ENCODE data around the gene RNF144B.

RNF144B gene

DNA sequence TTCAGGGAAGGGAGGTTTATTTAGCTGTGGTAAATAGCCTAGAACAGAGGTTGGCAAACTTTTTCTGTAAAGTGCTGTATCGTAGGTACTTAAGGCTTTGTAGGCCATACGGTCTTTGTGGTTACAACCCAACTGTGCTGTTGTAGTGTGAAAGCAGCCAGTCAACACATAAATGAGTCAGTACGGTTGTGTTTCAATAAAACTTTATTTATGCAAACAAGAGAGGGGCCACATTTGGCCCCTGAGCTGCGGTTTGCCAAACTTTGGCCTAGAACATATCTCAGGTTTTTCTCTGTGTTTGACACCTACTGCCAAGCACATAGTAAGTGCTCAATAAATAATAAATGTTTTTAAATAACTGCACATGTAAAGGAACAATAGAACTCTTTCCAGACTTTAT, 102.2 kb downstream of the RNF144B start:
- DNase-seq = no peak

DNA sequence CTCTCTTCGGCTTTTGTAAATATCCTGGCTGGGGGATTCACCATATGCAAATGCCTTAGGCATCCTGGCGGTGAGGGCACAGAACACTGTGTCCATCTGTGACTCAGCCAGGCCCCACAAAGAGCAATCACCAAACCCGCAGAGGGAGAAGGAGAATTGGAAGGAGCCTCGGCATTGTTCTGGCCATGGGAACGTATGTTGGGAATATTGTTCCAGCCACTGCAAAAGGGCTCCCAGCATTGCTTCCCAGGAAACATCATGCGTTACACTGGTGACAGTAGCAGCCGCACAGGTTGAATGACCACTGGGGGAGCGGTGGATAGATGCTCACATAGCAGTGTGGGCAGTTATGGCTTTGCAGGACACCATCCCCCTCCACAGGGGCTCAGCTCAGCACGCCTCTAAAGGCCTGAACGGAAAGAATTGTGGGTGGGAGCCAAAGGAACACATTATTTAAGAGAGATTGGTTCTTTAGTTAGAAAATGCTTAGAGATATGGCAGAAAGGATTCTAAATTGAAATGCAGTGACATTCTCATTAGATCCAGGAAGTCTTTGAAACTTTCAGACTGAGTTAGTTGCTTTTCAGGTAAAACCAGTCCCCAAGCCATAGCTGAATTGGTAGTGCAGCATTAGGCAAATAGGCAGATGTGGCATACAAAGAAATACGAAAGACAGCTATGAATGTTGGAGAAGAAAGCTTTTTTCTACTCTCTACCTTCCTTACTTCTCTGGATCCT, 104.3 kb downstream of the RNF144B start:
- DNase-seq = no peak

DNA sequence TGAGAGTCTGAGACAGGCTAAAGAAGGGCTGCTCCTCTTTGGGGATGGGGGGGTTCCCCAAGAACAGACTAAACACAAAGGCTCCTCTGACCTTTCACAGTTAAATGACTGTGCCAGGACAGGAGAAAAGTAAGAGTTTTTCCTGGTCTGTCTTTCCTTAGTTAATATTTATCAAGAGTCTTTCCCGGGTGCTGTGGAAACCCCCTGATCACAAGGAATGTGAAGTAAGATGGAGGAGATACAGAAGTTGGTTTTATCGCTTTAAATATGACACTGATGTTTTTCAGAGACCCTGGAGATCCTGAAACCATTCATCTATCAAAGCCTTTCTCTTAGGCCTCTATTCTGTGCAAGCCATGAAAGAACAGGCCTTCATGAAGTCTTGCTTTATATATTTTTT, 105.8 kb downstream of the RNF144B start:
- DNase-seq = no peak

DNA sequence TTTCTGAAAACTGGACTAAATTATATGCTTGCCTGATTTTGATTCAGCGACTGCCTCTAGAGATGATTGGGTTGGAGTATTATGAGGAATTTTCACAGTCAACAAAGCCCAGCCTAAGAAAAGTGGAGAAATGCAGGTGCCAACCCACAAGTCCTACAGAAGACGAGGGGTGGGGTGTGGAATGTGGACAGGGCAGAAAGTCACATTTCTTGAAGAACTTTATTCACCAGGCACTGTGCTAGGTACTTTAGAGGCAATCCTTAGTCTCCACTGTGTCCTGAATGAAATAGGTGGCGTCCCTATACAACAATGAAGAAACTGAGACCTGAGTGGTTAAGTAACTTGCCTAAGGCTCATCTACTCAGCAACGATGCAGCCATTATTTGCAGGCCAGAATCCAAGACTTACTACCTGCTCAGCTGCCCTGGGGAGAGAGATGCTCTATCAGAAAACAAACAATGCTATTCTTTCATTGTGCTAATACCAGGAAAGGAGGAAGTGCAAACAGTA, 106.3 kb downstream of the RNF144B start:
- no peak for DNase-seq

DNA sequence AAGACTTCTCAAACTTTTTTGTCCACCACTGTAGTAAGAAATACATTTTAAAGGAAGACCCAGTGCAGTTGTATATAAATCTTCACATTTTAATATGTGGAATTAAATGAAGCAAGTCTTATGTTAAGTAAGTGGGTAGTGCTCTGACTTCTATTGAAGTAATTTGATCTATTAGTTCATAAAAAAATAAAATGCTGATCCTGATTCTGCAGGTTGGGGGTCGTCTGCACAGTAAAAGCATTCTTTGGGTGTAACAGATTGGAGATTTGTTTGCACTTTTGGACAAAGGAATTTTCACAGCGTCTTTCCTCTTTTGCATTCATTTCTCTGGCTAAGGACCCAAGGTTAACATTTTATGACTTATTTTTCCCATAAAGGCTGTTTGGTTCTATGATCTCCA, 106.8 kb downstream of the RNF144B start:
- DNase-seq = no peak

DNA sequence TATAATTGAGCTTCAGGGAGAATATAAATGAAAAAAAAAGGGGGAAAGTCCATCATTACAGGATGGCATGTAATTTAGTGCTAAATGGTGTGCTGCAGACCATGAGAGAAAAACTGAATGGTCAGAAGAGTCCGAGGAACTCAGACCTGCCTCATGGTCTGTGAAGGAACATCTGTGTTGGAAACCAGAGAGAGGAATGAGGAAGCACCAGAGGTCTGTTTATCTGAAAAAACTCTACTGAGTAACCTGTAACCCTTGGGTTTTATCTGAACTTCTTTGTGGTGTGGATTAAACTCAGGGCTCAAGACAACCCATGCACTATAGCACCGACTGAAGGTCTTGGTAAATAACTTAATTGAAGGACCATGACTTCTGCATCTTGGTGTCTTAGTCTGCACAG, 108.1 kb downstream of the RNF144B start:
- no peak for DNase-seq

DNA sequence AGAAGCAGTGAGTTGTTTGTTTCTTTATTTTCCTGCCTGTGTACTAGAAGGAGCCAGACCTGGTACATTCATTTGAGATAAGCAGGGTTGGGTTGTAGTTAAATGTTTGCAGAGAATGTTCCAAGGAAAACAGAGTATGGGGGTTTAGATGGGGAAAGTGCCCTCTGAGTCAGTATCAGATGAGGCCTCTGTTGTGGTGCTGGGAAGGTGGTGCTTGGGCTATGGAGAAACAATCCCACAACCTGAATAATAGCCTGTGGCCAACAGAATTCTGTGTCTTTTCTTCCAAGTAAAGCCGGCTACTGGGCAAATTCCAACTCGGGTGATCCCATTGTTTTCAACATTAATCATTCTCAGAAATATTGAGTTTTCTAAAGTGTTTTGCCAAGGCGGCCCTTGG, 109.3 kb downstream of the RNF144B start:
- no peak for DNase-seq

DNA sequence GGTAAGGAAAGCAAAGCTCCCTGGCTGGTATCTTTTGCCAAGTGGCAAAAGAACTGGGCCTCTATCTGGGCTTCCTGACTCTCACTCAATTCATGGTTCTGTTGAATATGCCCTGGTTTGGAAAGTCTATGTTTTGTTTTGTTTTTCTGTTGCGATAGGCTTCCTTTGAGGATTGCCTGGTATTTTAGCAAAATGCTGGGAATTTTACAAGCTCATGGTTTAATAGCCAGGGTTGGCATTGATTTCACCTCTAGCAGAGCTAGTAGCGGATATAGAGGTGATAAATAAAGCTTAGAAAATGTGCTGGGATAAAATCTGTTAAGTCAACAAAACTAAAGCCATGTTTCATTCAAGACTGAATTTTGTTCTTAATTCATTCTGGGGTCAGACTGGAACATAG, 109.9 kb downstream of the RNF144B start:
- DNase-seq = no peak

DNA sequence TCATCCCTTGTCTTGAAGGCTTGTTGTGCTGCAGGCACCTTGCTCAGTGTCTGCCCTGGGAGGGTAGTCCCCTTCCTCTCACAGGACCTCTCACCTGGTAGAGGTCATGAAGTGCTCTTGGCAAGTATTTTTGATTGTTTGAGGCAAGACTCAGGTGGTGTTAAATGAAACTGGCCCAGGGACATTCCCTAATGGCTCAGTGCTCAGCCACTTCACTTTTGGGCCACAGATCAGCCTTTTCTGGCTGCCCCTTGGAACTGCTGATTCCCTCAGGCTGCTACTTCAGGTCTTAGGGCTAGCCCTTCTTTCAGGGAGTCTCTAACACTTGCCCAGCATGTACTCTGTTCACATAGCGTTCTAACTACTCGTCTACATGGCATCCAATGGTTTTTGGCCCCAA, 111.3 kb downstream of the RNF144B start:
- DNase-seq = no peak

DNA sequence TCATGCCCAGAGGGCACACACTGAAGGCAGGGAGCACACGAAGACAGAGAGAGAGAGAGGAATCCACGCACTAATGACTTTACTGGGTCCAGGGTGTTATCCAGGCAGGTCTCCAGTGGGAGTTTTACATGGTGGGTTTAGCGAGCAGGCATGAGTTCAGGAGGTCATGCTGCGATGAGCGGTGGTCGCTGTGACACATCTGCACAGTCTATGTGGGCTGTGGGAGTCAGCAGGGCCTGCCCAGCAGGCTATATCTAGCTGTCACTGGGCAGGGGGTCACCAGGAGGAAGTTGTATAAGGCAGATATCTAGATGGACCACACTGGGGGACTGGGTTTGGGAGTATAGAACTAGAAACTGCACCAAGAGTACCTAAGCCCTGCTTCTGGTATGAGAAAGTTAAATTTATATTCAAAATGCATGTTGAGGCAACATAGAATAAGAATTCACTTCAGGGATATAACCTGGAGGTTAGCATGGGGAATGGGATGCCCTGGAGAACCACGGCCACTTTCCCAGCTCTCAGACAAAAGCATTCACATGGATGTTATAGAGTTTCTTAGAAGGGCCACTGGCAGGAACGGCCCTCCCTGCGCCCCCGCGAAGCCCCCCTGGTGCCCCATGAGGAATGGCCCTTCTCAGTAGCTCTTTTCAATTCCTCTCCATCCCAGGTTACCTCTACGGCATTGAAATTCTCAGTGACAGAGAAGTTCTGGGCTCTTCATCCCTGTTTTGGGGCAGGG, 113.9 kb downstream of the RNF144B start:
- no peak for DNase-seq

DNA sequence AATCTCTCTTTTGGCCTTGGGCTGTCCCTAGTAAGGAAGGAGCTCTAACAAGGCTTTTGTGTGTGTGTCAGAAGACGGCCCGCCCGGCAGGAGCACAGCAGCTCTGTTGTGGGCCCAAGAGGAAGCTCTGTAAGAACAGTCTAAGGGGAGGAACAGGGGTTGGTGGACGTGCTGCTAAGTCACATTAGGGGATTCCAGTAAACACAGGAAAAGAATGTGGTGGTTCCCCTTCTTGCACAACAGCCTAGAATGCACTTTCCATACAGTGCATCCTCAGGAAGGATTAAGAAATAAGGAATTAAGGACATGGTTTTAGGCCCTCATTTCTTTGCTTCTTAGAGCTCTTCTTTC, 114.5 kb downstream of the RNF144B start:
- no peak for DNase-seq

DNA sequence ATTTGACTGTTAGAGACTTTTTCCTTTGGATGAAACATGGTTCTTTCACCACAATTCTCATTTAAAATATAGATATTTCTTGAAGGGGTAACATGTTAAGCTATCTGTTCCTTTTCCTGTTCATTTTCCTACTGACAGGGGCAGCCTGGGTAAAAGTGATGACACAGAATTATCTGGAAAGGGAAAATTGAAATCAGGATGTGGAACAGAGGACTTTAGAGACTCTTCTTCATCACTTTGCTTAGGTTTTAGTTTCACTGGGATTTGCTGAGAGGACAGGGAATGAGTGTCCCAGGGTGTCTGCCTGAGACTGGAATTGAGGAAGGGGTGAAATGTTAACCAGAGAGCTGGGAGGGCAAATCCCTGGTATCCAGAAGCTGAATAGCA, 116.0 kb downstream of the RNF144B start:
- no peak for DNase-seq

DNA sequence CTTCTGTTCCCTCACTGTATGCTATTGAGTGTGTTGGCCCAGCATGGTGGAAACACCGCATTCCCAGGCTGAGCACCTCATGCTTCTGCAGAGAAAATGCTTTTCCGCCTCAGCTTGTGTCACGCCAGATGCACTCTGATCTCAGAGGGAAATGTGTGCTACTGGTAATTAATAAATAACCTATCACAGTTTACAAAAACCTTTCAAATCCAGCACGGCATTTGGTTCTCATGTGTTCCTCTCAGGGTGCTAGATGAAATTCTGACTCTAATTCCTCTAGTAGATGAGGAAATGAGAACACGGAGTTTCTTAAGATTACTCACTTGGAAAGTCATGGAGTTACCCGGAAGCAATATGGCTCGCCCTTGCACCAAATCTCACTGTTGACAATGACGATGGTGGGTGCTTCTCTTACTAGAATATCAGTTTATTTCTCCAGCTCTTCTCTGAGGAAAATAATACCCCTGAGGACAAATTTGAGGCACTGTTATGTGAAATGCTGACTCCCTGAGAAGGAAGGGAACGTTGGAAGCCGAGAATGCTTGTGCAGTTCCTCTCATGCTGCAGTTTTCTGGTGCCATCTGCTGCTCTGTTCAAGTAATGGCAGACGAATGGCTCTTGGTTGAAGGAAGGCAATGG, 116.6 kb downstream of the RNF144B start:
- peak in 2 of 5 donors; percentile 13 to 15 for DNase-seq

DNA sequence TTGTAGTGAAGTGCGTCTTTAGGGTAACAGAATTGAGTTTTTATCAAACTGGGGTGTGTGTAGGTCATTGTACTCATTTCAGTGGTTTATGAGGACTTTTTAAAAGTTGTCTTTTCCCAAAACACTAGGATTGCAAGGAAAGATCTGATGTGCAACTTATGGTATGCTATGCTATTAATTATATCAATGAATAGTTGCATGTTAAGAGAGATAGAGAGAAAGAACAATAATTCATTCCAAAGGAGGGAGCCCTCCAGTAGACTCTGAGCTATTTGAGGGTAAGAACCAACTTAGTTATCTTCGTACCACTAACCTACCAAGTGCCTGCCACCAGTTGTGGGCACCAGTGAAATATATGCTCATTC, 117.1 kb downstream of the RNF144B start:
- DNase-seq = no peak

DNA sequence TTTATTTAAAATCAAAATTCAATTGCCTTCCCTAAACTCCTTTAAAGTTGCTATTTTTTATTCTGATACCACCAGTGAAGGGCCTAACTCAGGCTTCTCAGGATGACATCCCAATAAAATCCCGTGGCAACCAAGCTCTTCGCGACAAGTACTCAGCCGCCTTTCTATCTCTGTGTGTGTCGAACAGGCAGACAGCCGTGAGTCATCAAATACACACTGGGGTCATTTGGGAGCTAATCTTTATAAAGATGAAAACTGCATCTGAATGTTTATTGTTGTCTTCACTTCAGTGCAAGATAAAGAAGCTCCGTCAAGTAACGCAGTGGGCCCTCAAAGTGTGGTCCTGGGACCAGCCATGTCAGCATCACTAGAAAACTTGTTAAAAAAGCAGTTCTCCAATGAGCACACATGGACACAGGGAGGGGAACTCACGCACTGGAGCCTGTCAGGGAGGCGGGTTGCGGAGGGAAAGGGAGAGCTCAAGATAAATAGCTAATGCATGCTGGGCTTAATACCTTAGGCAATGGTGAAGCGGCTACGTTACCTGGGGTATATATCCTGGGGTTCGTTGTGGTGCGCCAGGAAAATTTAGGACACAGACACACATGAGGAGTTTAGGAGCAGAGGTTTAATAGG, 119.3 kb downstream of the RNF144B start:
- DNase-seq = no peak

DNA sequence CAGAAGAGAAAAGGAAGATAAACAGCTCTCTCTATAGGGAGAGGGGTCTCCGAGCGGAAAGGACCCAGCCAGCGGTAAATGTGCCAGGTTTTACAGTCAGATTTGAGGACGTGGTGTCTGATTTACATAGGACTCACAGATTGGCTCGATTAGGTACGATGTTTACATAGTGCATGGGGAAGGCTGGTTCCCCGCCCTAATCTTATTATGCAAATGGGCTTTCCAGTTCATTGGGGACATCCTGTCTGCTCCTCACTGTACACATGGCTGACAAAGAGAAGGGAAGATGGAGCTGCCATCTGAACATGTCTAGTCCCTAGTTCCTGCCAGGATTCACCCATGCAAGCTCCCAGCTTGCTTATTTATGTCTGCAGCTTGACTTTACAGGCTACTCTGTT, 119.9 kb downstream of the RNF144B start:
- DNase-seq = no peak

DNA sequence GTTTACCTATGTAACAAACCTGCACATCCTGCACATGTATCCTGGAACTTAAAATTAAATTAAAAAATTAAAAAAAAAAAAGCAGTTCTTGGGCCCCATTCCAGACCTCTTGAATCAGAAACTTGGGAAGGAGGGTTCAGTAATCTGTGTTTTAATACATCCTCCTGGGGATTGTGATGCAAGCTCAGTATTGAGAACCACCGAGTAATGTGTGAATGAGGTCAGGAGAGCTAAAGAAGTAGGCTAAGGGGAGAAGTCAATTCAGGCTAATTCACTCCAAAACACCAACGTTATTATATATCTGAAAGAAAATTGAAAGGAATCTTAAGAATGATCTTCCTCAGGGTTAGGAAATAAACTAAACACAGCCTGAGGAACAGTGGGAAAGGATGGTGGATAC, 120.4 kb downstream of the RNF144B start:
- no peak for DNase-seq

DNA sequence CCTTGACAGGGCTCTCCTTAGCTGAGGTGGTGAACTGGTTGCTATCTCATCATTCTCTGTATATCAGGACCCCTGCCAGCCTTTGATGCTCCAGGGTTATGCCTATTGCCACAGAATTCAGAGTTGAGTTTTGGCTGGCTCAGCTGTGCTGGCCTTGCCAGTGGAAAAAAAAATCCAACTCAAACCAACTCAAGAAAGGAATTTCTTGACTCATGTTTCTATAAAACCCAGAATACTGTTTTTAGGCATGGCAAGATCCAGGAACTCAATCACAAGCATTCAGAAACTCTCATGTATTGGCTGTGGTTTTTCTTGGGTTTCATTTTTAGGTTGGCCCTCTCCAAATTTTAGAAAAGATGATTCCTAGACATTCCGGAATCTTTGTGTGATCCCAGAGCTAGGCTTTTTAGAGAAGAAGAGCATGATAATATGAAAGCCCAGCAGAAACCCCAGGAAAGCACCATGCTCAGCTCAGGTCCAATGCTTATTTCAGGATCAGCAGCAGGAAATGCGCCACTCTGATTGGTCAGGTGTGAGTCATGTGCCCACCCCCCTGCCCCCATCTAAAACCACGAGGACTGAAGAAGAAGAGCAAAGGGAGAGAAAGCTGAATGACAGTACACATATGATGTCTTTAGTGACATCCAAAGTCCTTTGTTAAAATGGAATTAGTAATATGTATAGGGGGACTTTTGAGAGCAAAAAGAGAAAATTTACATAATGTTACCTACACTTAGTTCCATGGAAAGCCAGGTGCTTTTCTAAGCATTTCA, 122.9 kb downstream of the RNF144B start:
- no peak for DNase-seq

DNA sequence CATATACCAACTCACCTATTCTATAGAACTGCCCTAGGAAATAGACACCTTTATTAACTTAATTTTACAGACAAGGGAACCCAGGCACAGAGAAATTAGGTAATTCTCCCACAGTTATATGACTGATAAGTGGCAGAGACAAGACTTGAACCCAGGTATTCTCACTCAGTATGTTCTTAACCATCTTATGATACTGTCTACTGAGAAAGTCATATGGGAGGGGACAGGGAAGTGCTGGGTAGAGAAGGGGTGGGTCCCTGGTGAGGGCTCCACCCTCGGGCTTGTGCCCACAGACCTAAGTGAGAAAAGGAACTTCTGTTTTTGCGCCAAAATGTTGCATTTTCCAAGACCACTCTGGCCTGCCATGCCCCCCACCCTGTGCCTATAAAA, 123.5 kb downstream of the RNF144B start:
- DNase-seq = no peak

DNA sequence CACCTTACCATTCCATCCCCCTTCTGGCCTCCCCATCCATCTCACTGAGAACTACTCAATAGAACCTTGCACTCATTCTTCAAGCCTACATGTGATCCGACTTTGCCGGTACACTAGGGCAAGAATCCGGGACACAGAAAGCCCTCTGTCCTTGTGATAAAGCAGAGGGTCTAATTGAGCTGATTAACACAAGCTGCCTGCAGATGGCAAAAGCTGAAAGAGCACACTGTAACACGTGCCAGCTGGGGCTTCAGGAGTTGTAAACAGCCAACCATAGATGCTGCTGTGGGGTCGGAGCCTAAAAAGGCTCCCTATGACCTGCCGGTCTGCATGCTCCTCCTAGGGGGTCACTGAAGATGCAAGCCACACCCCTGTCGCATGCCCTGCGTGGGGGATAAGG, 124.1 kb downstream of the RNF144B start:
- DNase-seq = no peak

DNA sequence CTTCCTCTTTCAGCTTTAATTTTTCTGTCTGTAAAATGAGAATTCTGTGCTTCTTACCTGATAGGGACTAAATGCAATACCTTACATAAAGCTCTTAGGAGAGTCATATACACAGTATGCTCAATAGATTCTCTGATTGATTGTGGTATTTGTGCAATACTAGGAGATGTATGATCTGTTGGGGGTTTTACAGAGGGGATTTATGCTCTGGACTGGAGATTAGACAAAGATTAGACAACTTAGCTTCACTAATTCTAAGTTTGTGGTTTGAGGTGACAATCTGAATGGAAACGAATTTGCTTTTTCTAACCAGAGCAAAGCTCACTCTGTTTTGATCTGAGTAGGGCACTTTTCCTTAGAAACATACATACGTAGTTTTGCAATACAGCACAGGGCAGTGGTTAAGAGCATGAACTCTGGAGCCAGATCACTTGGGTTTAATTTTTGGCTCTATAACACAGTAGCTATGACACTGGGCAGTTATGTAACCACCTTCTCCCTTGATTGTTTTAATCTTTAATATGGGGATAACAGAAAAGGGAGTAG, 126.2 kb downstream of the RNF144B start:
- no peak for DNase-seq

DNA sequence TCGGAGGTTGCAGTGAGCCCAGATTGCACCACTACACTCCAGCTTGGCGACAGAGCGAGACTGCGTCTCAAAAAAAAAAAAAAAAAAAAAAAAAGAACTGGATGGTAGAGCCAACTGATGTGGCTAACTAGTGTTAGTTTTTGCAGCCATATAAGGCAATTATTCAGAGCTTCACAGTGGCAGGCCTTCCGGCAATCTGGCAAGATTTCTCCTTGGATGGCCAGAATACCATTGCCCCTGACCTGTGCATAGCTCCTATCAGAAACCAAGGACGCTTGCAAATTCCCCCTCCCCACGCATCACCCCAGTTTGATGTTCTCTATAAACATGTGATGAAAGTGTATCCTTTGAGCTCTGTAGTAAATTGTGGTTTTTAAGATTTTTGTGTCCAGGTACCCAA, 127.0 kb downstream of the RNF144B start:
- DNase-seq = no peak

DNA sequence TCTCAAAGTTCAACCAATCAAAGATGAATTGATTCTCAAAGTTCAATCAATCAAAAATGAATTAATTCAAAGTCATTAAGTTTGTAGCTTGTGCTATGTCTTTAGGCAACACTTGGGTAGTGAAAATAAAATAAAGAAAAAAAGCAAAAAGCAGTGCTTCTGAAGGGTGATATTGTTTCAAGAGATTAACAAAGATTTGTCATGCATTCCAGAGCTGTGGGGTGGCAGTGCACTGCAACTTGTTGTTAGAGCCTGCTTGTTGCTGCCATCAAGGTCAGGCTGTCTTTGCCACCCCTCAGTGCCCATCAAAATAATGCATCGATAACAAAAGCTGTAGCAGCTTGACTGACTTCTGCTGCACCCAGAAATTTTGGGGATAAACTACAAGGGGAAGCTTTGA, 128.6 kb downstream of the RNF144B start:
- no peak for DNase-seq

All from T-helper 1 cell (primary cell).